K562 (cell line): Measurements from ENCODE around the gene BNIPL. TPM values are rescaled to one million over a fixed set of nuclear protein-coding genes. Genes with fewer than 3 reads are reported as not detected.

Source experiments
- BRF1 ChIP-seq: IDR thresholded peaks from 3 replicates; pipeline ENCODE4 v1.6.1; 2011; ENCODE audit warnings: borderline replicate concordance, mild to moderate bottlenecking; ENCODE audit not compliant: insufficient read length; ENCODE audit errors: extremely low read depth
- CTBP1 ChIP-seq: fragments of 450-650 bp; IDR thresholded peaks from 2 replicates; pipeline ENCODE4 v1.6.1; 2016; ENCODE audit warnings: borderline replicate concordance
- DMBX1 ChIP-seq: fragments of 250-450 bp; sonication (Bioruptor Pico); IDR thresholded peaks from 2 replicates; pipeline ENCODE4 v1.8.0; 2022; ENCODE audit warnings: inconsistent platforms, mild to moderate bottlenecking, moderate library complexity, borderline replicate concordance
- FOXJ2 ChIP-seq: fragments of 200-800 bp; sonication (Bioruptor generic); IDR thresholded peaks from 2 replicates; pipeline ENCODE4 v1.6.1; 2016; ENCODE audit warnings: missing genetic modification characterization, missing compliant biosample characterization
- HMGN3 ChIP-seq: IDR thresholded peaks from 2 replicates; pipeline ENCODE4 v1.6.1; 2011; ENCODE audit warnings: borderline replicate concordance, low read depth, mild to moderate bottlenecking, mixed read lengths, low read length; ENCODE audit not compliant: insufficient read length; ENCODE audit errors: extremely low read depth
- KLF13 ChIP-seq: fragments of 450-650 bp; IDR thresholded peaks from 2 replicates; pipeline ENCODE4 v1.6.1; 2016; ENCODE audit warnings: missing genetic modification characterization, low read depth, mild to moderate bottlenecking, missing compliant biosample characterization, moderate library complexity, borderline replicate concordance
- MECOM ChIP-seq: fragments of 250-450 bp; sonication (Bioruptor Pico); IDR thresholded peaks from 2 replicates; pipeline ENCODE4 v1.8.0; 2022; ENCODE audit warnings: inconsistent platforms
- NONO ChIP-seq, 2 experiments: fragments of 200-400 bp in 1 of 2; fragments of 450-650 bp in 1 of 2; formaldehyde crosslinking in 1 of 2; IDR thresholded peaks; 2 replicates each; pipeline ENCODE4 v1.6.1; 2017; ENCODE audit warnings: low read depth in 2 of 2, mild to moderate bottlenecking in 2 of 2, moderate library complexity in 2 of 2, low read length in 1 of 2
- NR3C1 ChIP-seq: sonication (generic); formaldehyde crosslinking; IDR thresholded peaks from 2 replicates; pipeline ENCODE4 v1.8.1; 2022; ENCODE audit warnings: missing genetic modification reagents
- NR4A1 ChIP-seq, 2 experiments: fragments of 250-450 bp in 1 of 2; fragments of 450-650 bp in 1 of 2; sonication (Bioruptor Pico) in 1 of 2; IDR thresholded peaks; 2 replicates each; pipeline versions ENCODE4 v1.4.0 to v1.6.1; 2016 to 2020; ENCODE audit warnings: mild to moderate bottlenecking in 2 of 2, missing compliant biosample characterization in 1 of 2, missing genetic modification characterization in 1 of 2, moderate library complexity in 1 of 2
- POLR2G ChIP-seq: fragments of 200-400 bp; formaldehyde crosslinking; IDR thresholded peaks from 2 replicates; pipeline ENCODE4 v1.6.1; 2017; ENCODE audit warnings: low read depth, mild to moderate bottlenecking, antibody characterized with exemption, low read length, moderate library complexity
- SETDB1 ChIP-seq: IDR thresholded peaks from one replicate; pipeline ENCODE4 v1.6.1; 2012; ENCODE audit warnings: low read length, control low read depth, inconsistent platforms
- SP1 ChIP-seq: sonication (generic); formaldehyde crosslinking; IDR thresholded peaks from 2 replicates; pipeline ENCODE4 v1.8.1; 2022; ENCODE audit warnings: mild to moderate bottlenecking, missing genetic modification reagents
- TEAD1 ChIP-seq, 2 experiments: fragments of 450-650 bp in 1 of 2; sonication (generic) in 1 of 2; formaldehyde crosslinking; IDR thresholded peaks; 2 replicates each; pipeline versions ENCODE4 v1.4.0 to v1.8.0; 2020 to 2022; ENCODE audit warnings: mild to moderate bottlenecking in 2 of 2, missing genetic modification reagents in 1 of 2
- TEAD2 ChIP-seq: fragments of 450-650 bp; IDR thresholded peaks from 2 replicates; pipeline ENCODE4 v1.6.1; 2016; ENCODE audit warnings: missing genetic modification characterization, control low read depth, missing compliant biosample characterization
- XRCC5 ChIP-seq: fragments of 200-400 bp; formaldehyde crosslinking; IDR thresholded peaks from 2 replicates; pipeline ENCODE4 v1.6.1; 2017; ENCODE audit warnings: low read depth, mild to moderate bottlenecking, low read length
- ZFPM2 ChIP-seq: fragments of 250-450 bp; sonication (Bioruptor Pico); IDR thresholded peaks from 2 replicates; pipeline ENCODE4 v1.5.1; 2022; ENCODE audit warnings: mild to moderate bottlenecking
- ZNF282 ChIP-seq: sonication (generic); formaldehyde crosslinking; IDR thresholded peaks from 2 replicates; pipeline ENCODE4 v1.8.1; 2023; ENCODE audit warnings: missing genetic modification reagents
- ZSCAN32 ChIP-seq: fragments of 450-650 bp; formaldehyde crosslinking; IDR thresholded peaks from 2 replicates; pipeline ENCODE4 v1.4.0; 2020; ENCODE audit warnings: mild to moderate bottlenecking, moderate library complexity
- polyA plus RNA-seq, 8 experiments: library from polyadenylated mRNA; depleted of rRNA in 4 of 8; stranded (reverse) in 5 of 8; unstranded in 3 of 8; fragments of >200 nt; fragmentation: Nextera tagmentation in 2 of 8; fragmentation: Illumina TruSeq in 1 of 8; extraction: Ambion mirVana in 2 of 8; extraction: Trizol in 1 of 8; gene quantifications; 2 replicates each; pipeline versions ENCODE4 v1.2.1 to v1.2.3, GENCODE V29; 2011 to 2014; ENCODE audit warnings: inconsistent platforms in 1 of 8, missing spikeins in 1 of 8
- total RNA-seq, 7 experiments: library from RNA; depleted of rRNA in 6 of 7; stranded (reverse); fragments of >200 nt in 6 of 7; fragmentation: Illumina TruSeq in 2 of 7; extraction: Trizol in 2 of 7; gene quantifications; 2 replicates each; pipeline versions ENCODE4 v1.2.1 to v1.2.3, GENCODE V29; 2011 to 2021; ENCODE audit warnings: low replicate concordance in 1 of 7
- TF ChIP-seq, protein P1 (sequence below), 2 experiments: fragments of 250-450 bp in 1 of 2; fragments of 450-650 bp in 1 of 2; sonication (Bioruptor Pico) in 1 of 2; IDR thresholded peaks; 2 replicates each; pipeline versions ENCODE4 v1.6.1 to v1.8.0; 2016 to 2021; ENCODE audit warnings: mild to moderate bottlenecking in 2 of 2, moderate library complexity in 2 of 2, missing compliant biosample characterization in 1 of 2, missing genetic modification characterization in 1 of 2
- TF ChIP-seq, protein P2 (sequence below): sonication (generic); formaldehyde crosslinking; IDR thresholded peaks from 2 replicates; pipeline ENCODE4 v1.9.0; 2022; ENCODE audit warnings: mild to moderate bottlenecking, missing genetic modification reagents
- TF ChIP-seq, protein P3 (sequence below): fragments of 450-650 bp; IDR thresholded peaks from 2 replicates; pipeline ENCODE4 v1.6.1; 2017; ENCODE audit warnings: mild to moderate bottlenecking, moderate library complexity

Gene BNIPL
- total and polyA plus RNA-seq, 9 of the 15 experiments (the other 6 are each of a cell fraction or from before 2014, with no cell fraction given): 0.08 to 1.4 (median 0.68) TPM

DNA sequence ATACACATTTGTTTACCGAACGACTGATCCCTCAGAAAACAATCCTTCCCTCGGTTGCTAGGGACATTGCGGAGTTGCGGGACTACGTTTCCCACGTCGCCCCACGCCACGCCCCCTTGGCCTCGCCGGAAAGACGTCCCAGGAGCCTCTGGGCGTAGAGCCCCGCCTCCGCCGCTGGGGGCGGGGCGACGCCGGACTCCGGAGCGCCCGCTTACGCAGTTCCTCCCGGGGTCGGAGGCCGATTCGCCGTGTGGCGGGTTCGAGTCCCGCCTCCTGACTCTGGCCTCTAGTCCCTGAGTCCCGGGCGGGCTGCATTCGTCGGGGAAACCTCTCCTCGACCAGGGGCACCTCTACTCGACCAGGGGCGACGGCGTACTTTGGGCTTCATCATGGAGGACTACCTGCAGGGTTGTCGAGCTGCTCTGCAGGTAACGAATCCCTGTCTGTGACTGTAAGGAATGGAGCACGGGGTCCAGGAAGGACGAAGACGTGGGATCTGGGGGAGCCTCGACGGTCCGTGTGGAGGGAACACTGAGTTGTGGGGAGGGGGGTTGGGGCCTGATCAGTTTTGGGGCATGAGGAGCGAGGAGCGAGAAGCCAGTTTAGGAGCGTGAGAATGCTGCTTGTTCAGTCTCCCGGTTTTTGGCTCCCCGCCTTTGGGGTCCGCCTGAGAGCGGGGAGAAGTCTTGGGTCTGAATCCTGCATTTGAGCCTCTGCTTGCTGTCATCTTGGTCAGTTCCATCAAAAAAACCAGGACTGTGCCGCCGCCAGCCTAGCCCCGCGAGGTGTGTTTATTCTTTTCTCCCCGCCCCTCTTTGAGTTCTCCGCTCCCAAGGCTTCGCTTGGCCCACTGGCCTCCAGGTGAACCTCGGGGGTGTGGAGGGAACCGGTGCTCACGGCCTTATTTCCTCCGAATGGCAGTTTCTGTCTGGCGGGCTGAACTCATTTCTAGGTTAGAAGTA lies 27.9 kb upstream of the BNIPL start, which contains the start of gene PRUNE1 (continued):
- TF ChIP-seq HMGN3 (peak; percentile 95), POLR2G (peak; percentile 84), SP1 (peak; percentile 96), TEAD1 (CRISPR knock-in tag; IDR thresholded peaks at IDR 0.05) (0 out of 4 replicates have a peak, but pooled peaks of 1 of the 2 experiments have one; percentile 9), NR3C1 (CRISPR knock-in tag) (no peak), NR4A1 (CRISPR knock-in tag; IDR thresholded peaks at IDR 0.05) (no peak), NR4A1 (tag; IDR thresholded peaks at IDR 0.05) (peak; percentile 51; the same call in 1 of the 2 replicates), ZNF282 (CRISPR knock-in tag) (0 out of 2 replicates have a peak, but pooled peaks have one; percentile 67), FOXJ2 (peak; percentile 99), DMBX1 (CRISPR knock-in tag) (no peak; the same call in 1 of the 2 replicates), ZSCAN32 (CRISPR knock-in tag) (no peak), TEAD2 (no peak), ZFPM2 (CRISPR knock-in tag) (no peak), SETDB1 (no peak), BRF1 (no peak), MECOM (no peak), CTBP1 (peak; percentile 53; the same call in 1 of the 2 replicates), NONO (IDR thresholded peaks at IDR 0.05; ENCODE audit: low read depth in 2 of 2, low read length in 1 of 2) (no peak), XRCC5 (0 out of 2 replicates have a peak, but pooled peaks have one; percentile 57), KLF13 (peak; percentile 81)
- TF ChIP-seq, protein P1, sequence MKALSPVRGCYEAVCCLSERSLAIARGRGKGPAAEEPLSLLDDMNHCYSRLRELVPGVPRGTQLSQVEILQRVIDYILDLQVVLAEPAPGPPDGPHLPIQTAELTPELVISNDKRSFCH (CRISPR knock-in tag; IDR thresholded peaks at IDR 0.05): no peak
- TF ChIP-seq, protein P1 (tag; IDR thresholded peaks at IDR 0.05): 0 out of 2 replicates have a peak, but pooled peaks have one; percentile 61
- TF ChIP-seq, protein P2, sequence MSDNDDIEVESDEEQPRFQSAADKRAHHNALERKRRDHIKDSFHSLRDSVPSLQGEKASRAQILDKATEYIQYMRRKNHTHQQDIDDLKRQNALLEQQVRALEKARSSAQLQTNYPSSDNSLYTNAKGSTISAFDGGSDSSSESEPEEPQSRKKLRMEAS (CRISPR knock-in tag): peak; percentile 36
- TF ChIP-seq, protein P3, sequence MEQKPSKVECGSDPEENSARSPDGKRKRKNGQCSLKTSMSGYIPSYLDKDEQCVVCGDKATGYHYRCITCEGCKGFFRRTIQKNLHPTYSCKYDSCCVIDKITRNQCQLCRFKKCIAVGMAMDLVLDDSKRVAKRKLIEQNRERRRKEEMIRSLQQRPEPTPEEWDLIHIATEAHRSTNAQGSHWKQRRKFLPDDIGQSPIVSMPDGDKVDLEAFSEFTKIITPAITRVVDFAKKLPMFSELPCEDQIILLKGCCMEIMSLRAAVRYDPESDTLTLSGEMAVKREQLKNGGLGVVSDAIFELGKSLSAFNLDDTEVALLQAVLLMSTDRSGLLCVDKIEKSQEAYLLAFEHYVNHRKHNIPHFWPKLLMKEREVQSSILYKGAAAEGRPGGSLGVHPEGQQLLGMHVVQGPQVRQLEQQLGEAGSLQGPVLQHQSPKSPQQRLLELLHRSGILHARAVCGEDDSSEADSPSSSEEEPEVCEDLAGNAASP: no peak
